ENCODE data around the gene FKTN.

DNA sequence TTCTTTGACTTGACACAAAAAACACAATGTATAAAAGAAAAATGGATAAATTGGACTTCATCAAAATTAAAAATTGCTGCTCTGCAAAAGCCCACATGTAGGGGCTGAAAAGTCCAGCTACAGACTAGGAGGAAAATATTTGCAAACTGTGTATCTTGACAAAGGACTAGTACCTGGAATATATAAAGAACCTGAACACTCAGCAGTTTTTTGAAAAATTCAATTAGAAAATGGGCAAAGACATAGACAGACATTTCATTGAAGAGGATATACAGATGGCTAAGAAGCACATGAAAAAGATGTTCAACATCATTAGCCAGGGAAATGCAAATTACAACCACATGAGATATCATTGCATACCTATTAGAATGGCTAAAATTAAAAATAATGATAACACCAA lies 85.9 kb downstream of the FKTN start:
- TF ChIP-seq, protein P1, sequence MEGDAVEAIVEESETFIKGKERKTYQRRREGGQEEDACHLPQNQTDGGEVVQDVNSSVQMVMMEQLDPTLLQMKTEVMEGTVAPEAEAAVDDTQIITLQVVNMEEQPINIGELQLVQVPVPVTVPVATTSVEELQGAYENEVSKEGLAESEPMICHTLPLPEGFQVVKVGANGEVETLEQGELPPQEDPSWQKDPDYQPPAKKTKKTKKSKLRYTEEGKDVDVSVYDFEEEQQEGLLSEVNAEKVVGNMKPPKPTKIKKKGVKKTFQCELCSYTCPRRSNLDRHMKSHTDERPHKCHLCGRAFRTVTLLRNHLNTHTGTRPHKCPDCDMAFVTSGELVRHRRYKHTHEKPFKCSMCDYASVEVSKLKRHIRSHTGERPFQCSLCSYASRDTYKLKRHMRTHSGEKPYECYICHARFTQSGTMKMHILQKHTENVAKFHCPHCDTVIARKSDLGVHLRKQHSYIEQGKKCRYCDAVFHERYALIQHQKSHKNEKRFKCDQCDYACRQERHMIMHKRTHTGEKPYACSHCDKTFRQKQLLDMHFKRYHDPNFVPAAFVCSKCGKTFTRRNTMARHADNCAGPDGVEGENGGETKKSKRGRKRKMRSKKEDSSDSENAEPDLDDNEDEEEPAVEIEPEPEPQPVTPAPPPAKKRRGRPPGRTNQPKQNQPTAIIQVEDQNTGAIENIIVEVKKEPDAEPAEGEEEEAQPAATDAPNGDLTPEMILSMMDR (conservative IDR thresholded peaks at IDR 0.05; ENCODE audit: low read length), result no peak
- TF ChIP-seq EZH2phosphoT487 (IDR thresholded peaks at IDR 0.05; ENCODE audit: borderline replicate concordance), result no peak

All from Loucy (cell line).